SW 1271 (cell line): Measurements from ENCODE around the gene BHLHE23.

ENCODE experiments used
- DNase-seq, 2 experiments: peaks; one replicate each; lab custom pipeline; 2025; lab: John Stamatoyannopoulos, UW

The BHLHE23 gene

GRCh38 chr20:62971950-62972844 is 34.6 kb downstream of the BHLHE23 start:
- peak; percentile 75 to 78 for DNase-seq

- DNase-seq: no peak
Observed at GRCh38 chr20:62971211-62971949, 35.4 kb downstream of the BHLHE23 start.

- no peak for DNase-seq
Observed at GRCh38 chr20:62970307-62971210, 36.2 kb downstream of the BHLHE23 start.

- DNase-seq: no peak
Observed at GRCh38 chr20:62969939-62970306, 36.8 kb downstream of the BHLHE23 start.

GRCh38 chr20:62969179-62969760 is 37.5 kb downstream of the BHLHE23 start:
- DNase-seq: no peak

- DNase-seq: no peak
Observed at GRCh38 chr20:62968378-62969178, 38.2 kb downstream of the BHLHE23 start.

- no peak for DNase-seq
Observed at GRCh38 chr20:62967628-62968351, 39.0 kb downstream of the BHLHE23 start.

GRCh38 chr20:62967149-62967501 is 39.6 kb downstream of the BHLHE23 start:
- no peak for DNase-seq

- DNase-seq: no peak
Observed at GRCh38 chr20:62966212-62967148, 40.3 kb downstream of the BHLHE23 start.

- DNase-seq: no peak
Observed at GRCh38 chr20:62965363-62965771, 41.4 kb downstream of the BHLHE23 start.

- DNase-seq: no peak
Observed at GRCh38 chr20:62964700-62965099, 42.1 kb downstream of the BHLHE23 start.

- no peak for DNase-seq
Observed at GRCh38 chr20:62963614-62964397, 43.0 kb downstream of the BHLHE23 start.

GRCh38 chr20:62962891-62963613 is 43.7 kb downstream of the BHLHE23 start:
- no peak for DNase-seq

GRCh38 chr20:62962221-62962879 is 44.4 kb downstream of the BHLHE23 start:
- DNase-seq: no peak

GRCh38 chr20:62961799-62962198 is 45.0 kb downstream of the BHLHE23 start:
- no peak for DNase-seq

GRCh38 chr20:62961310-62961783 is 45.4 kb downstream of the BHLHE23 start:
- no peak for DNase-seq
